GM18511 (cell line): ENCODE measurements around the gene MRPS24.
"Not testable (repeated sequence)": the region's sequence is repeated elsewhere in the genome, so short reads cannot be mapped to it uniquely, and the experiment has no call there.

Source experiments
- ATAC-seq: cut with Tn5 transposase; IDR thresholded peaks from one replicate; pipeline ENCODE4 v1.9.1; 2021; ENCODE audit warnings: mild to moderate bottlenecking, moderate library complexity; ENCODE audit not compliant: unreplicated experiment

Gene MRPS24

GRCh38 chr7:43869006-43869866 is at the start of gene MRPS24:
TSS of gene MRPS24 (minus strand) at chr7:43869517. CDS start at chr7:43869495, 22 bp downstream.
- peak; percentile 89 for ATAC-seq

DNA sequence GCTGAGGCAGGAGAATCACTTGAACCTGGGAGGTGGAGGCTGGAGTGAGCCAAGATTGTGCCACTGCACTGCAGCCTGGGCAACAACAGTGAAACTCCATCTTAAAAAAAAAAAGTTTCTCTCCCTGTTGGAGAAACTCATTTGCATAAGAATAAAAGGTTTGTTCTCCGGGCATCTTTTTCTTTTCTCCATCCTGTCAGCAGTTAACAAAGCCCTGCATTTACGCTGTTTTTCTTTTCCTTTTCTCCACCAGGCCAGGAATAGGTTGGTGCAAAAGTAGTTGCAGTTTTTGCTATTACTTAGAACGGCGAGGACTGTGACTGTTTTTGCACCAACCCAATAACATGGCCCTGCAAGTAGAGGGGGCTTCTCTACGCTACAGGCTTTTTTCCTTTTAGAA is 46.6 kb upstream of the MRPS24 start:
- ATAC-seq: no peak

DNA sequence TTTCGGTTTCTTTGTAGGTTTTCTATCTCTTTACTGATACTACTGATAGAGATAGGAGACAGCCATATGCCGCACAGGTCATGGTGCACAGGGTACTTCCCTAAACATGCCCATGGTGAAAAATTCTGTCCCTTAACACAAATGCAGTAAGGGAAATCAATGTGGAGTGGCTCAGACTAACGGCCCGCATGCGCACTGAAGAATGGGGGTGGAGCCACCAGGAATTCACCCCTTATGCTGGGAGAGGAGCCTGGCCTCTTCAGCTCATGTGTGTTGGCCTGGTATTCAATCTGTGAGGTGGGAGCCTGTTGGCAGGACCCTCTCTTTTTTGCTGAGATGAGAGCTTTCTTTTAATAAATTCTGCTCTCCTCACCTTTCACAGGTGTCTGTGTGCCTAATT is 45.5 kb upstream of the MRPS24 start:
- no peak for ATAC-seq

DNA sequence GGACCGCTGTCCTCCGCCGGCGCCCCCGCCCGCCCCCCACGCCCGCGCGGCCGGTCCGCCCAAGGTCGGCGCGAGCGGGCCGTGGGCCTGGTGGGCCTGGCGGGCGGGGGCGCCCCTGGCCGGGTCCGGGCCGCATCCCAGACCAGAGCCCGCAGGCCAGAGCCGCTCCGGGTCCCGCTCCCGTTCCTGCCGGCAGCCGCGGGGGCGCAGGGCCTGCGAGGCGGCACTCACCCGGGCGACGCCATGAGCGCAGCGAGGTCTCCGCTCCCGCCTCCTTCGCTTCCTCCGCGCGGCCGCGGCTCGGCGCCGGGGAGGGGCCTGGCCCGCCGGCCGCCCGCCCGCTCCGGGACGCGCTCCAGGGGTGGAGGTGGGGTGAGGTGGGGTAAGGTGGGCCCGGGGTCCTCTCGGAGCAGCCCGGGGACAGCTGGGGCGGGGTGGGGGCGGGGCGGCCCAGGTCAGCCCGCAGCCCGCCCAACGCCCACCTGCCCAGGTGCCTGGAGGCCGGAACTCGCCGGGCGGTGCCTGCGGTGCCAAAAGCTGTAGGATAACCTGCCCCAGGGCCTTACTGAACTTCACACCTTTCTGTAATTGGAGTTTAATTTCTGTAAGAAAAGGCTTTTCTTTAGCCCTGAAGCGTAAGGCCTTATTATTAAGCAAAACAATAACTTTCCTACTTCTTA is 37.2 kb upstream of the MRPS24 start, which contains the start of gene URGCP:
Gene URGCP, minus strand, starts transcription at position 266 of the 680 bp plus-strand sequence. Its CDS starts 21 bp downstream, at position 245.
- peak; percentile 85 for ATAC-seq

GRCh38 chr7:43905956-43906330 is 36.6 kb upstream of the MRPS24 start:
- ATAC-seq: peak; percentile 52

GRCh38 chr7:43905209-43905946 is 36.1 kb upstream of the MRPS24 start:
- no peak for ATAC-seq

DNA sequence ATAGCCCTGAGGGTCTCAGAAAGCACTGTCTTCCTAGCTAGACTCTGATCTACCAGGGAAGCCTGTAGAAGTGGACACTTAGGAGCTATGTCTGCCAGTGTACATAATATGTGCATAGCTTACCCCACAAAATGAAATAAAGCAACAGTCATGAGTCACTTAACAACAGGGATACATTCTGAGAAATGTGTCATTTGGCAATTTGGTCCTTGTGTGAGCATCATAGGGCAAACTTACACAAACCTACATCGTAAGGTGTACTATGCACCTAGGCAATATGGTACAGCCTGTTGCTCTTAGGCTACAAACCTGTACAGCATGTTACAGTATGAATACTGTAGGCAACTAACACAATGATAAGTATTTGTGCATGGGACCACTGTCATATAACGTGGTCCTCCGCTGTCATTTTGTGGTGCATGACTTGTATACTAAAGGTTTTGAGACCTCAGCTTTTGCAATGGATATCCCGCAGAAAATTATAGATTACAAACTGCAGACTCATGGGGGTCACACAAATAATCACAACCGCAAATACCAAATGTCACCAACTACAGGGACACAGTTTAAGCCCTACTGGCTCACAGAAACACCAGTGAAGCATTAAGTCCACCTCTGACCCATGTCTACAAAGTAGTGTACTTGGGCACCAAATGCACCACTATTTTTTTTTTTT is 35.4 kb upstream of the MRPS24 start:
- ATAC-seq: no peak

DNA sequence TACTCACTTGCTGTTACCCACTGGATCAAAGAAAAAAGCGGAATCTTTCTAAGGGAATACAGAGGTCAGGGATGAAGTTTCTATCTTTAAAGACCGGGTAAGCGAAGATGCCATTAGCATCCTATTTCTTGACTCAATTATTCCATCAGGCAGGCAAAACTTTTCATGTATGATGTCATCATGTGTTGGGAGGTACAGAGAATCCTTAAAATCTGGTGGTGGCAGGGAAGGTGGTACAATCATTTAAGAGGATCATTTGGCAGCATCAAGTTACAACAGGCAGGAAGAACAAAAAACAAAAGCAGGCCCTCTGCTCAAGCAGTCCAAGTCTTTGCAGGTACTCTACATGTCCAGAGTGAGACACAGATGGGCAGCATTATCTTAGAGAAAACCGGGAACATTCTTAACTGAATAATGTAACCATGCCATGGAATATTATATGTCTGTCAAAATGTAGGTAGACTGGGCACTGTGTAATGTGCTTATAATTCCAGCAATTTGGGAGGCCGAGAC is 33.3 kb upstream of the MRPS24 start:
- no peak for ATAC-seq

DNA sequence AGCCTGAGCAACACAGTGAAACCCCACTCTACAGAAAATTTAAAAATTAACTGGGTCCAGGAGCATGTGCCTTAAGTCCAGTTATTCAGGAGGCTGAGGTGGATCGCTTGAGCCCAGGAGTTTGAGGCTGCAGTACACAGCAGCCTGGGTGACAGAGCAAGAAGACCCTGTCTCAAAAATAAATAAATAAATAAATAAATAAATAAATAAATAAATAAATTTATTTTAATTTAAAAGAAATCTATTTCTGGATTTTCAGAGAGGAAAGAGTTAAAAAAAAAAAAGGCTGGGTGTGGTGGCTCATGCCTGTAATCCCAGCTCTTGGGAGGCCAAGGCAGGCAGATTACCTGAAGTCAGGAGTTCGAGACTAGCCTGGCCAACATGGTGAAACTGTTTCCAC is 29.3 kb upstream of the MRPS24 start:
- ATAC-seq: not testable (repeated sequence)

- ATAC-seq: no peak
Observed at GRCh38 chr7:43895847-43896415, 26.6 kb upstream of the MRPS24 start.

DNA sequence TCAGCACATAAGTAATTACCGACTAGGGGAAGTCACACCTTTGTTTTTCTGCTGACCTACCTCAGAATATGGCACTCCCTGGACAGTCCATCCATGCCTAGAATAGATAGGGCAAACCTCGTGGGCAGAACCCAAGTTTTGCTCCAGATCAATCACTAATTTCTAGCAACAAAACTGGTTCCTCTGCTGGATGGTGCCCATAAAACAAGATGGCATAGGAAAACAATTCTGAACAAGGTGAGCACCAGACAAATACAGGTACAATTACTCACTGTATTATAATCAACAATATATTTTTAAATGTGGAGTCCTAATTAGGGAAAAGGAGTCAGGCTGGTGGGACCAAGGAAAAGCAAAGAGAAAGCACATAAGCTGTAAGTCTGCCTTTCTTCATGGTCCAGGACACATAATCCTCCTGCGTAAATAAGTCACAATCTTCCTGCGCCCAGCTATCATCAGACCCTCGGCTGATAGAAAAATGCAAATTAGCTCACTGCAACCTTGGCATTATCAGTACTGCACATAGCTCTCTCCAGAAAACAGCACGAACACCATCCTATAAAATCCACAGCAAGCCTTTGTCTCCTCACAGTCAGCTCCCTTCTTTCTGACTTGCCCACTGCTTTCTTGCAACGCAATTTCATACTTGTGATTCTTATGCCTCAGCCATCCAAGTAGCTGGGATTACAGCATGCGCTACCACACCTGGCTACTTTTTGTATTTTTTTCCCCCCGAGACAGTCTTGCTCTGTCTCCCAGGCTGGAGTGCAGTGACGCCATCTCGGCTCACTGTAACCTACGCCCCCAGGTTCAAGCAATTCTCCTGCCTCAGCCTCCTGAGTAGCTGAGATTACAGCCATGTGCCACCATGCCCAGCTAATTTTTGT is 22.0 kb upstream of the MRPS24 start:
- no peak for ATAC-seq

DNA sequence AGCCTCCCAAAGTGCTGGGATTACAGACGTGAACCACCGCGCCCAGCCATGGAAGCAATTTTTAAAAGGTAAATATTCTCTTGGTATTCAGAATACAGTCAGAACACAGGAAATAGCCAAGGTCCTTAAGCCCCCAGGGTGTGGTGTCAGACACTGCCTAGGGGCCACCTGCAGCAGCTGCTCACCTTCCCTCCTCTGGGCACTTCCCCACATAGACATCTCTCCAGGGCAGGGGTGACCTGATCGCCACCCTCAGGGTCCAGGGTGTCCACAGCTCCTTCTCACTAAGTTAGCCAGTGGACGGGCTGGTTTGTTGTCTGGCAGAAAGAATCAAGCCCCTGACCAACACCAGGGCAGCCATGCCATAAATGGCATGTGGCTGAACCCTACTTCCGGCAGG is 21.2 kb upstream of the MRPS24 start:
- no peak for ATAC-seq

- ATAC-seq: no peak
Observed at GRCh38 chr7:43888993-43889945, 20.0 kb upstream of the MRPS24 start.

- ATAC-seq: no peak
Observed at GRCh38 chr7:43884617-43885016, 15.3 kb upstream of the MRPS24 start.

GRCh38 chr7:43884209-43884608 is 14.9 kb upstream of the MRPS24 start:
- ATAC-seq: no peak

DNA sequence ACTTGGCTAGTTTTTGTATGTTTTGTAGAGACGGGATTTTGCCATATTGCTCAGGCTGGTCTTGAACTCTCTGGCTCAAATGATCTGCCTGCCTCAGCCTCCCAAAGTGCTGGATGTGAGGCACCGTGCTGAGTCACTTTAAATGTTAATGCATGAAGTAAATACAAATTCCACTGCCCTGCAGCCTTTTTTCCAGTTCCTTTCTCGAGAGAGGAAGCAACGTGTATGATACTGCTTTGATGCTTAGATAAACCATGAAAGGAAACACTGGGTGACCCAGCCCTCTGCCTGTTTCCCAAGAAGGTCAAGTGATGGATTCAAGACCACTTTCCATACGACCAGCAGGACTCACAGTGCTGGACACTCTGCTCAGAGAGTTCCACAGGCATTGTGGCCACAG is 11.3 kb upstream of the MRPS24 start:
- no peak for ATAC-seq

DNA sequence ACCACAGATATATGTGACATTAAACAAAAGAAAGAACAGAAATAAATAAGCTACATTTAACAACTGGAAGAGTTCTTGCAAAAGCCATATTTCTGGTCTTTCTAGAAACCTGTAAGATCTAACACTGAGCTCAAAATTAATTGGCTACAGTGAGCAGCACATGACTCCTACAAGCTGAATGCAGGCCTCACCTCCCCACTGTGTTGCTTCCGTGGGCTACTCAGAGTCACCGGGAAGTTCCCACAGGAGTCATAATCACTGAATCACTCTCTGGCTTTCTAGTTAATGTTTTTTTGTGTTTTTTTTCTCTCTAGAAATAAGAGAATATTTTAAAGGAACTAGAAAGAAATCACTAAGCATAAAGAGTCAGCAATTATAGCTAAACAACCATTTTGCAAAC is 10.2 kb upstream of the MRPS24 start:
- ATAC-seq: no peak

- ATAC-seq: no peak
Observed at GRCh38 chr7:43878867-43879266, 9.6 kb upstream of the MRPS24 start.
